ENCODE data around the gene KCNK13.
"Not testable (repeated sequence)": the region's sequence is repeated elsewhere in the genome, so short reads cannot be mapped to it uniquely, and the experiment has no call there.

KCNK13 gene

DNA sequence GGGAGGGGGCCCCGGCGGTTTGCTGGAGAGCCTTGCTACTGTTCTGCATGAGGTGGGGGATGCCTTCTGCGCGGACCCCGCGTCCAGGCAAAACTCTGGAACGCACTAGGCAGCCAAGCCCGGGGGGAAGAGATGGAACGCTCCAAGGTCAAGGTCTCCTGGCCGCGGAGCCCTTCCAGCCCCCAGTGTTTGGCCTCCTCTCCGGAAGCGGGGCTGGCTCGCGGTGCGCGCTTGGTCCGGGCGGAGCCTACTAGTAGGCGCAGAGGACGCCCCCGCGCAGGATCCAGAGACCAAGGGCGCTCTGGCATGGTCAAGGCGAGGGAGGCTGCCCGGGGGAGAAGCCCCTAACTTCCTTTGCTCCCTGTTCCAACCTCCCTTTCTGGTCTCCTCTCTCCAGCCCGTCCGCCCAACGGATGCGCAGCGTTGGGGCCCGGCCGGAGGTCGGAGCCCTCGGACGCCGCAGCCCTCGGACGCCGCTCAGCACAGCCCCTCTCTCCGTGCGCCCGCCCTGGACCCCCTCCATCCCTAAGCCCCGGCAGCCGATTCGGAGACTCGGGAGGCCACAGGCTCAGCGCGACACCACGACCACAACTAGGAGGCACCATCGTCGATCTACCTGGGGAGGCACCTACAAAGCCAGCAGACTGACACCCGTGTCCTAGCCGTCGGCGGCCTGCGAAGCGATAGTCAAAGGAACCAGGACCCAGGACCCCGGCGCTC, 669 bp upstream of the KCNK13 start:
- DNase-seq (ENCODE audit: low spot score) = peak; percentile 55

DNA sequence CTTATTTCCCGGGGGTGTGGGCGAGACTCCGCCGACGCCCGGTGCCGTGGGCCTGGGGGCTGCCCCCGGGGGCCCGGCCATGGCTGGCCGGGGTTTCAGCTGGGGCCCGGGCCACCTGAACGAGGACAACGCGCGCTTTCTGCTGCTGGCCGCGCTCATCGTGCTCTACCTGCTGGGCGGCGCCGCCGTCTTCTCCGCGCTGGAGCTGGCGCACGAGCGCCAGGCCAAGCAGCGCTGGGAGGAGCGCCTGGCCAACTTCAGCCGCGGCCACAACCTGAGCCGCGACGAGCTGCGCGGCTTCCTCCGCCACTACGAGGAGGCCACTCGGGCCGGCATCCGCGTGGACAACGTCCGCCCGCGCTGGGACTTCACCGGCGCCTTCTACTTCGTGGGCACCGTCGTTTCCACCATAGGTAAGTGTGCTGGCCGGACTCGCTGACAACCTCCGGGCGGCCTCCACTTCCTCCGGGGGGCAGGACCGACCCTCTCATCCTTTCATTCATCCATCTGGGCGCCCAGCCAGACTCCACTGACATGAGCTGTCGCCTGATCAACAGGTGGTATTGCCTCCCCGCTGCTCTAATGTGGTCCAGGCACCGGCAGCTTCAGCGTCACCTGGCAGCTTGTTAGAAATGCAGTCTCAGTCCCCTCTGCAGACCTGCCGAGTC, 467 bp downstream of the KCNK13 start:
- peak; percentile 57 for DNase-seq (ENCODE audit: low spot score)

DNA sequence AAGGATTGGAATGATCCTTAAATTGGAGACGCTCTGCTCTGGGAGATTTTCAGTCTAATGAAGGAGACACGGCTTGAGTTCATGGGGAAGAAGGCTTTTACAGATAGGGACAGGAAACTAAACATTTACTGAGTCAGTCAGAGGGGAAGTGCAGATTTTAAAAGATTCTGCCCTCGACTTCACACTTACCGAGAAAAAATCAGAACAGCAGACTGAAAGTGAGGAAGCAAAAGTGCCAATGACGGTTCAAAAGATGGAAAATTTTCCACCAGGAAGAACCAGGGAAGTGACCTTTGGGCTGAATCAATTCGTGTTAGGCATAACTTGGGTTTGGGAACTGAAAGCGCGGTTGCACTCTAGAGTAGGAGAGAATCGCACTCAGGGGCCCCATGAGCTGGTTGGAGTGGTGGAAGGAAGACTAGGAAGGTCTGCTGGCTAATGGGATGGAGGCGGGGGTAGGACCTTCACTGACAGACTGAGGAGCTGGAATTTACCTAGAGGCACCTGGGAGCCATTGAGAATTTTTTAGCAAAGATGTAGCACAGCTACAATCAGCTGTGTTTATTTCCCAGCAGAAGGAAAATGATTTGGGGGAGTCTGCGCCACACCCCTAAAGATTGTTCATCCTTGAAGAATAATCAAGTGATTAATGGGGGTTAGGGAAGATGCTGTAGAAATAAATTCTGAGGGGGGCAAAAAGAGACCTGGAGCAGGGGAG, 1.2 kb downstream of the KCNK13 start:
- DNase-seq (ENCODE audit: low spot score) = no peak

DNA sequence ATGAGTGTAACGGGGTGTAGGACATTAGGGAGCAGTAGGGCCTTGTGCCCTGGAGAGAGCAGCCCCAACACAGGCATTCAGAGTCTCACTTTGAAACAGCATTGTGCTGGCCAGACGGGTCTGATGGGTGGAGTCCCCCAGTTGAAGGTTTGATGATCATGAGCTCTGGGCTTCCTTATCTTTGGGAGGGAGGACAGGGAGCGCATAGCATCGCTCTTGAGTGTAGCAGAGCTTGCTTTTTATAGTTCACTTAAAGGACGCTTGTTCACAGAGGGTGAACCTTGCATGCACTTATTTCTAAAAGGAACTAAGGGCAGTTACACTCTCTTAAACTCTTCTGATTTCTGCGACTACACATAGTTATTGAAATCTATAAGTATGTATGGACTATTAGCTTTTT, 10.6 kb downstream of the KCNK13 start:
- DNase-seq (ENCODE audit: low spot score) = no peak

DNA sequence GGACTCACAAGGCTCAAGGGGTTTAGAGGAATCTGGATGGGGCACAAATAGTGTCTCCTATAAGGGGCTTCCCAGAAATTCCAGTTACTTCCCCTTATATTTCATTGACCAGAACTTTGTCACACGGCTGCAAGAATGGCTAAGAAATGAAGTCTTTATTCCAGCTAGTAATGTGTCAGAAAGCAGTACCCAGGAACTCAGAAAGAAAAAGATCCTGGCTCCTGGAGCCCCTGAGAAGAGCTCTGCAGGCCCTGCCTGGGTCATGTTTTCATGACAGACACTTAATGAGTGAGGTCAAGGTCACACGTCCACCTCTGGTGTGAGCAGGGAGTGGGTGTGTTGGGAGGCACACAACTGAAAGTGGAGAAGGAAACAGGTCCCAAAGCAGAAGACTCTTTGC, 17.8 kb downstream of the KCNK13 start:
- no peak for DNase-seq (ENCODE audit: low spot score)

DNA sequence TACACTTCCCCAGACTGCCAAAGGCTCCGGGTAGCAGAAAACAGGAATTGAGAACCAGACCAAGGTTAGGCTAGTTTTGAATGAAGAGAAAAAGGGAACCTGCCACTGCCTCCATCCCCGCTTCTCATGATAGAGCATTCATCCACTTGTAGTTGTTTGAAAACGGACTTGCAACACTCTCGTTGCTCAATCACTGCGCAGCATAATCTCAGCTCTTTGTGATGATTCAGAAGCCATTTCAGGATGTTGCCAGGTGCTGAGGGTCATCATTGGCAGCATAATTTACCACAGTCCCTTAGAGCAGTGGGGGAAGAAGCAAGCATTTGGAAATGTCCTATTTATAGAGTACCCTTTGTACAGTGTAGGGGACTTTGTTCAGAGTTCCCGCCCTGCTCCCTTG, 25.6 kb downstream of the KCNK13 start:
- no peak for DNase-seq (ENCODE audit: low spot score)

DNA sequence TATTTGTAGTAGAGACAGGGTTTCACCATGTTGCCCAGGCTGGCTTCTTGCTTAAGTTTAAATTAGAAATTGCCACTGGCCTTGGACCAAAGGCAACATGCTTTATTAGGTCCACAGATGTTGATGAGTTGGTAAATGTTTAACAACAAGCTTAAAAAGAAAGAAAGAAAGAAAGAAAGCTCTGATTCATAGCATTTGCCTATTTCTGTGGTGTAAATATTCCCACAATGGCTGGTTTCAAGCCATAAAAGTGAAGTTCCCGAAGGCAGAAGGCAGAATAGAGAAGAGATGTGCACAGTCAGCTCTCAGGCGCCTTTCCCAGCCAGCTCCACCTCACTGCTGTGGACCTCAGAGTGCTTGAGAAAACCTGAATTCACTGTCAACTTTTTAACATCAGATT, 26.4 kb downstream of the KCNK13 start:
- no peak for DNase-seq (ENCODE audit: low spot score)

DNA sequence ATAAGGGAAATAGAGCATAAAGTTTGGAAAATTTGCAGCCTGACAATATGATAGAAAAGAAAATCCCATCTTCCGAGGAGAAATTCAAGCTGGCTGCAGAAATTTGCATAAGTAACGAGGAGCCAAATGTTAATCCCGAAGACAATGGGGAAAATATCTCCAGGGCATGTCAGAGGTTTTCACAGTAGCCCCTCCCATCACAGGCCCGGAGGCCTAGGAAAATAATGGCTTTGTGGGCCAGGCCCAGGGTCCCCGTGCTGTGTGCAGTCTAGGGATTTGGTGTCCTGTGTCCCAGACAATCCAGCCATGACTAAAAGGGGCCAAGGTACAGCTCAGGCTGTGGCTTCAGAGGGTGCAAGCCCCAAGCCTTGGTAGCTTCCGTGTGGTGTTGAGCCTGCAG, 27.7 kb downstream of the KCNK13 start:
- not testable (repeated sequence) for DNase-seq (ENCODE audit: low spot score)

DNA sequence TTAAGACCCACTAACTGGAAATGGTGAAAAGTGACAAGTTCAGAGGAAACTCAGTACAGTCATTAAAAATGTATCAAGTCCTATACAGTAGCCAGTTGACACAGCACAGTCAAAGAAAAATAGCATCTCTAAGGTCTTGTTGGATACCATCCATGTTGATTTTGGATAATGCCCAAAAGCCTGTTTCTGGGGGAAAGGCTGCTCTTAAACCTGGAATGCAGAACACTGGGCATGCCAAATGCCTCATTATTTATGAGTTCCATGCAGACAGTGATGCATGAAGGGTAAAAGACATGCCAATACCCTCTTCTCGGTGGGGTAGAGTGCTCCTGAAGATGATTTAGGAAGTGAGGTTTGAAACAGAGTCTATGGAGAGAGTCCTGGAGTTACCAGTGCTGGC, 29.6 kb downstream of the KCNK13 start:
- no peak for DNase-seq (ENCODE audit: low spot score)

DNA sequence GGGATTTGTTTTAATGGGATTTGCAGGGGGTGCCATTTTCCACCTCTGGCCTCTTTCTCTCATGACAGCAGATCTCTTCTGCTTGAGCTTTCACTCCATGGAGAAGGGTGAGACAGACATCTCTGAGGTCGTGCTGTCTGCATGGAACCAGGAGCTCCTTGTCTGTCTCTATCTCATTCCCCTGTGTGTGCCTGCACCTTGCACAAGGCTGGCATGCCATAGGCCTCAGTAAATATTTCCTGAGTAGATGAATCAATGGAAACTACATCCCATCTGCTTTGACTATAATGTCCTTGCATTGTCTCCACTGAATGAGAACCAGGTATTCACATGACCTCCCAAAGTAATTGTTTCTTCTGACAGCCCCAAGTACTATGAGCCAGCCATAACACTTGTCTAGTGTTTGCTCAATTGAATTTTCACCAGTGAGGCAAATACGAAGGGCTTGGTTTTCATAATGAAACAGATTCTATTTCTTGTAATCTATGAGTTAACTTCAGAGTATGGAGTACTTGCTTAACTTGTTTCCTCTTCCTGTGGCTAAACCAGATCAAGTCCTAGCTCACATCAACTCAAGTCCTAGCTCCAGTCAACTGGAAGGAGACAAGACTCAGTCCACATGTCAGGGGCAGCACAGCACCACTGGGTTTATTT, 32.3 kb downstream of the KCNK13 start:
- DNase-seq (ENCODE audit: low spot score) = no peak

DNA sequence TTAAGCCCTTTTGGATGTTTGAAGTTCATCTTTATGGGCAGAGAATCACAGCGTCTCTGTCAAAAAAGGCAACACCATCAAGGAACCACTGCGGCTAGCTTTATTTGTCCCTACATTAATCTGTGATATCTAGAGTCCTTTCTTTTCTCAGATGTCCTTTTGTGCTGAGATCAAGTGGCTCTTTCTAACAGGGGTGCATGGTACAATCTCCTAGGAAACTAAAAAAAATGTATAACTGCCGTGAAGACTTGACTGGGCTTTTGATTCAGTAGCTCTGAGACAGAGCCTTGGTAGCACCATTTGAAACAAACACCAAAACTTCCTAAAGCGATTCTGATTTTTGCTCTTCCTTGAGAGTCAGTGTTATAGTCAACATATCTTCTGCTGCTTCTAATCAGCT, 33.3 kb downstream of the KCNK13 start:
- DNase-seq (ENCODE audit: low spot score) = no peak

DNA sequence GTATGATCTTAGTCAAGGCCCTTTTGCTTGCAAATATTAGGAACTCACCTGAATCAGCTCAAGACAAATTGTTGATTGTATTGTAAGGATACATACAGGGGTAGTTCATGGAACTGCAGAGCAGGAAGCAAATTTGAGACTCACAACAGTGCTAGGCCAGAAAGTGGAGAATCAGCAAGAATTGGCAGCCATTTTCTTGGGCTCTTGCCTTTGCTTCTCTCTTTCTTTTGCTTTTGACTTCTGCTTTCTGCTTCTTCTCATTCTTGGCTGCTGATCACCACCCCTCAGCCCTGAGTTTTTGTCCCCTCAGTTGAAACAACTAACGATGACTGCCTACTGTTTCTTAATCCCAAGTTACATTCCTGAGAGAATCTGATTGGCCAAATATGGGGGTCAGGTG, 34.8 kb downstream of the KCNK13 start:
- no peak for DNase-seq (ENCODE audit: low spot score)

DNA sequence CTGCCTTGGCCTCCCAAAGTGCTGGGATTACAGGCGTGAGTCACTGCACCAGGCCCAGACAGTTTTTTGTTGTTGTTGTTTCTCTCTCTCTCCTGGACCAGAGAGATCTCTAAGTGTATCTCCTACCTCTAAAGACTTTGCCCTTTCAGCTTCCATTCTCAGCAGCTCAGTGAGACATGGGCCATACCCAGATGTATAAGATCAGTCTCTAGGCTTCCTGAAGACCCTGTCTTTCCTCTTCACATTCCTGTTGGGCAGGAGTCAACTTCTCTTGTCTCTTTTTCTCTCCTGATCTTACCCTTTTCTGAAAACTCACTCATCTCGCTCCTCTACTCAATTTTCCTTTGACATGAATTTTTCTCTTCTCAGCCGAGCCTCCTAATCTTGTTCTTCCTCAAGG, 42.0 kb downstream of the KCNK13 start:
- DNase-seq (ENCODE audit: low spot score) = no peak

DNA sequence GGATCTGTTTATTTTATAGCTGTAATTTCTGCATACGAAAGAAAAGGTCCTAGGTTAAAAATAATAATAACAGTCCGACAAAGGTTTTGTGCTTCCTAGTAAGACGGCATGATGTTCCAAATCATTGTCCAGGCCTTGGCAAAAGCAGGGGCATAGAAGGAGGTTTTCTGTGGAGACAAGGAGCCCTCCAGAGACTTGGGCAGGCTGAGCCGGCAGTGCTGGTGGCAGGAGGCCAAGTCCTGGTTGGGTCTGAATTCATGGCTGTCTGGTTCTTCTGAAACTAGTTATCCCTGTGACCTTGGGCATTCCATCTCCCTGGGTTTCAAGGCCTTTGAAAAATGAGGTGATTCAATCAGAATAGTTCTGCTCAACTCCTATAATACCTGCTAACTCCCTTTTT, 44.0 kb downstream of the KCNK13 start:
- no peak for DNase-seq (ENCODE audit: low spot score)

DNA sequence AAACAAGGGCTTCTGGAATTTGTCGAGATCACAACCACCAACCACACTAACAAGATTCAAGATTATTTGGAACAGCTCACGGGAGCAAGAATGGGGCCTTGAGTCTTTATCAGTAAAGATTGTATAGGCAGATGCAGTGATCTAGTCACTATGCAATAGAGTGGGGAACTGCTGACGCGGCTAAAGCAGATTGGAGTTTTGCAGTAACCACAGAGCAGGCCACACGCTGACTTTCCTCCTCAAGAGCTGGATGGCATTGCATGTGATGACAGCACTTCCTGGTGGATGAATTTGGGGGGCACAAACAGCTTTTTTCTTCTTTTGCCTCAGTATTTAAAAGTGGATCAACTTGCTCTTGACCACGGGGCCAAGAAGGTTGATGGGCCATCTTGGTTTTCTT, 46.0 kb downstream of the KCNK13 start:
- no peak for DNase-seq (ENCODE audit: low spot score)

DNA sequence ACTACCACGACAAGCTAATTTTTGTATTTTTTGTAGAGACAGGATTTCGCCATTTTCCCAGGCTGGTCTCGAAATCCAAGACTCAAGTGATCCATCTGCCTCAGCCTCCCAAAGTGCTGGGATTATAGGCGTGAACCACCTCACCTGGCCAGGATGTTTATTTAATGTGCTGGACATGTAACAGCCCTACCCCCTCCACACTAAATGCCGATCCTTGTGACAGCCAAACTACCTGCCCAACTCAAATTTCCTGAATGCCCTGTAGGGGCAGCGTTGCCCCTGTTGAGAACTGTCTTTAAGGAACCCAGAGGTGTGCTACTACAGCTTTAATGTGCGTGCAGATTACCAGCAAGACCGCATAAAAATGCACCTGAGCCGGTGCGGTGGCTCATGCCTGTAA, 48.1 kb downstream of the KCNK13 start:
- DNase-seq (ENCODE audit: low spot score) = no peak

DNA sequence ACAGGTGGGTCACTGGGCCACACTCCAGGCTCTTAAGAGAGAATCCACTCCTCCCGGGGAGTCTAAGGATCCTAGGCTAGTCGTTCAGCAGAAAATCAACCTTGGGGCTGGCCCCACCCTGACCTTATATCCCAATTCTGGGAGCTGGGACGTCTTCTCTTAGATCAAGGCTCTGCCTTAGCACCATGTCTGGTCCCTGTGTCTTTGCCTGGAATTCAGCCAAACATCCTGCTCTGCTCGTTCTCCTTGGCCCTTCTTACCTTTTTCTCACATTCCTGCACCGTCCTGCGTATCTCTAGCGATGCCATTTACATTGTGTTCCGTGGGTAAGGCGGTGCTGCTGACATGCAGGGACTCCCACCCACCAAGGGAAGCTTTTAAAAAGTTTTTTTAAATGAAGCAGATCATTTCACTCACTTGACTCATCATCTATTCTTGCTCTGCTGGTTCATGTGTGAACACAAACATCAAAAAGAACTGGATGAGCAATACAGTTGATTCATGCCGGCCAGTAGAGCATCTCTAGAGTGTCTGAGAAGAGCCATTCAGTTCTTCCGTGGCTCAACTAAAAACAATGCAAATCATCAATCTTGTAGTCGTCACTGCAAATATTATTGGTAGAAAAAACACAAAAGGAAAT, 50.2 kb downstream of the KCNK13 start:
- no peak for DNase-seq (ENCODE audit: low spot score)

DNA sequence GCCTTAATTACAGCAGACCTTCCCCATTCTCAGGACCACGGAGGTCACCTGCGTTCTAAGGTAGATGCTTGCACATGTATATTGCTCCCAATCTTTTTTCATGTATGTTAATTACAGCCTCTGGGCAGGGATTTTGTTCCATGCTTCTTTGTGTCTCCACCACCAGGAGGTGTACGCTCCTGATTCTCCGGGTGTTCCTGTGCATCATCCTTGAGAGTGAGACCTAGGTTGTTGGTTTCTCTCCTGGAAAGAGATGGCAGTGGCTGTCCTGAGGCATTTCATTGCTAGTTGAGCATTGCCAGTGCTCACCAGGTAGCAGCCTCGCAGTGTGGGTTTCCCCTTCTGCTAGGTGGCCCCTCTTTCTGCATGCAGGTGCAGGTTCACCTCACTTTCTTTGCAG, 52.8 kb downstream of the KCNK13 start:
- DNase-seq (ENCODE audit: low spot score) = no peak

DNA sequence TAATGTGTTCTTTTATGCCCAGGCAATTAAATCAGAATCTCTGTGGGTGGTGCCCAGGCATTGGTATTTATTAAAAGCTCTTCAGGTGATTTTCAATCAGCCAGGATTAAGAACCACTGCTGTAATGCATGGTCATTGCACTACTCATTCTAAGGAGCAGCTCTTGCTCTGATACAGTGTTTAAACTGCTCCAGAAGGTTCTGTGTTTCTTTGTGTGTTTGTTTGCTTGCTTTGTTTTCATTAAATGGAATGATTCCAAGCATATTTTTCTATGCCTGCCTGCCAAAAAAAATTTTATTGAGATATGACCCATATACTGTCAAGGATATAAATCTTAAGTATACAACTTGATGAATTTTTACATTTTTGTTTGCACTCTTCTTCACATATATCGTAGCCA, 54.0 kb downstream of the KCNK13 start:
- DNase-seq (ENCODE audit: low spot score) = no peak

DNA sequence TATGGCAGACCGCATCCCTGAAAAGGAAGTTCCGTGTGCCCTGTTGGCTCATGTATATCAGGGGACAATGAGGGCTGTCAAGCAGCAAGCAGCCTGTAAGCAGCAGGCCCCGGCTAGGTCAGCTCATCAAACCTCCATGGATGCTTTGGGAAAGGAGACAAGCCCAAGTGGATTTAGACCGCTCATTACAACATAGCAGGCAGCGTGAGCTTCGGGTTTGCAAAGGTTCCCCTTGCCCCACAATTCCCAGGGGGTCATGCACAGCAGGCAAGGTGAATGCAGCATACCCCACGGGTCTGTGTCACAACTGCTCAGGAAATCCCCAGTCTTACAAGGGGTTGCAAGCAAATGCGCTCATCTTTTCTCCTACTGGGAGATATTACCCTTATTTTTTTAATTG, 54.6 kb downstream of the KCNK13 start:
- no peak for DNase-seq (ENCODE audit: low spot score)

DNA sequence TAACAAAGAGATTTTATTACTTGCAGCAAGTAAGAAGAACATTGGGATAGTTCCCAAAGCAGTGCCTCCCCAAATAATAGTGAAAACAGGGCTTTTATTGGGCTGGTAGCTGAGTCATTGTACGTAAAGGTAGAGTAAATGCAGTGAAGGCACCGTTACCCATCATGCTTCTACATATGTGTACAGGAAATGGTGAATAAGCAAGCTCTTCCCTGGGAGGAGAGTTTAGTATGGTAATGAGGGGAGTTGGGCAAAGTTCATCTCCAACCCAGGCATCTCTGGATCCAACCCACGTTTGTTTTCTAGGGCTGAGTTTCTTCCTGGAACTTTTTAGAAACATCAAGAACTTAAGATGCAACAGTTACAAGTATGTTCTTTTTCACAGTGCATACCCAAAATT, 56.2 kb downstream of the KCNK13 start:
- no peak for DNase-seq (ENCODE audit: low spot score)

DNA sequence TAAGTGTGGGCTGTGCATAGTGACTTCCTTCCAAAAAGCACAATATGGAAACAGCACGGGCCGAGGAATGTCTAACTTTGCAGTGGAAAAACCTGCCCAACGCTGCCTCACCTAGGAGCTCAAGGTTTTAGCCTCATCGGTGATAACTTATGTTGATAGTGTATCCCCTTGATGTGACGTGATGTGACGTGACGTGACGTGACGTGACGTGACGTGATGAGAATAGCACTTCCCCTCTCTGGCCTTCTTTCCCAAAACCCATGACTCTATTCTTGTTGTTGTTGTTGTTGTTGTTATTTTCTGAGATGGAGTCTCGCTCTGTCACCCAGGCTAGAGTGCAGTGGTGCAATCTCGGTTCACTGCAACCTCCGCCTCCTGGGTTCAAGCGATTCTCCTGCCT, 64.5 kb downstream of the KCNK13 start:
- DNase-seq (ENCODE audit: low spot score) = no peak
